Activated naive CD8-positive, alpha-beta T cell treated with anti-CD3 and anti-CD28 coated beads, Interleukin-2, amount 50 U/mL, for 16 hours (primary cell): ENCODE results near the gene MEGF11.

ENCODE experiments used
- DNase-seq: peaks from one replicate; pipeline ENCODE4 v3.0.0-alpha.2; 2020; ENCODE audit warnings: low read depth, low spot score

MEGF11 gene

DNA sequence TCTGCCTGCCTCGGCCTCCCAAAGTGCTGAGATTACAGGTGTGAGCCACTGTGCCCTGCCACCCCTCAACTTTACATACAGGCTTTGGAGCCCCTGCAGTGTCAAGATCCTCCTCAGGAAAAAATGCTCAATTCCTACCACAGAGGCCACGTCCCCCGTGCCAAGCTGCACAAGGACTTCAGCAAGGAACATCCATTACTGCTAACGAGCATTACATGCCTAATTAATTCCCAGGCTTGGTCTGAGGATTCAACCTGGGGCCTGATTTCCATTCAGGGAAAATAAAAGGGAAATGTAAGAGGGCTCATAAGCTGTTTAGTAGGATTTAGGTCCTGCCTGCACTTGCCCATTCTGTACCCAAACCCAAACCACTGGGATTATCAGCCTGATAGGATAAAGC lies 222.9 kb downstream of the MEGF11 start:
- DNase-seq: no peak

DNA sequence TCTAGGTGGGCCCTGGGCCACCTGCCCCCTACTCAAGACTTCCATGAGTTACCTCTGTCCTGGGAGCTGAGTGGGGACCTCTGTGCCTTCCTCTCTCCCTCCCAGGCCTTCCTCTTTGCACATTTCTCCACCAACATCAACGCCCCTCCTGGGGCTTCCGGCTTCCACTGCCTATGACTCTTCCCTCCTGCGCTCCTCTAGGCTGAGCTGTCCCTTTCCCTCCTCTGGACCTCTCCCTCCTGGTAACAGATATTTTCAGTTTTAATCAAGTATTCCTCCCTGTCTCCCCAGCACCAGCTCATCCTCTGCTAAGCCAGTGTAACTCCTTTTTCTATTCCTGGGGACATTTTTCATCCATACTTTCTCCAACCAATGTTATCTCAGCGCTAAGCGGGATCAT lies 223.9 kb downstream of the MEGF11 start:
- DNase-seq: no peak

DNA sequence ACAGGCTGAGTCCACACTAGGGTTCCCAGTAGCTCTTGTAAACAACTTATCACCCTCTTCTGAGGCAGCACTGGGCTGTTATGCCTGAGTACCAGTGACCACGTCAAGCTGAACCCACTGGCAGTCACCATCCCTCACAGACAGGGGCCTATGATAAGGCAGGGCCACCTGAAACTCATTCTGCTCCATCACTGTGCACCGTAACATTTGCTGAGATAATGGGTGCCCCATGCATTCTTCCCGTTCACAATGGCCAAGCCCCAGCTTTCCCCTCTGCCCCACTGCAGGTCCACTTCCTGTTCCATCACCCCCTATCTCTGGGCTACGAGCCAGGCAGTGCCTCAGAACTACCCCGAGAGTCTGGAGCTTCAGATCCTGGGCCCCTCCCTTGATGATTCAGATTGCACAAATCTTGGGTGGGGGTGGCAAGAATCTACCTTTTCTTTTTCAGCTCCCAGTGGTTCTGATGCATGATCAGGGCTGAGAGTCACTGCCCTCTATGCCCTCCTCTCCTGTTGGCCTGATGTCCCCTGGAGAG lies 226.2 kb downstream of the MEGF11 start:
- DNase-seq: no peak

DNA sequence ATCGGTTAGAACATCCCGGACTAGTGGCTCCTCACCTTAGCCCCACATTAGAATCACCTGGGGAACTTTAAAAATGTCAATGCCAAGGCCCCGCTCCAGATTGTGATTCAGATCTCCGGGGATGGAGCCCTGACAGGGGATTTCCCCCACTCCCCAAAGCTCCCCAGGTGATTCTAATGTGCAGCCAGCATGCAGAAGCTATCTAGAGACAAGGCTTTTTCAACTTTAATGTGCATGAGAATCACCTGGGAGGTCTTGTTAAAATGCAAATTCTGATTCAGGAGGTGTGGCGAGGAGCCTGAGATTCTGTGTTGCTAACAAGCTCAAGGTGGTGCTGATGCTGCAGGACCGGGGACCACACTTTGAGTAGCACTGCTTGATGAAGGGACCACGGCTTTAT lies 227.6 kb downstream of the MEGF11 start:
- DNase-seq: no peak

DNA sequence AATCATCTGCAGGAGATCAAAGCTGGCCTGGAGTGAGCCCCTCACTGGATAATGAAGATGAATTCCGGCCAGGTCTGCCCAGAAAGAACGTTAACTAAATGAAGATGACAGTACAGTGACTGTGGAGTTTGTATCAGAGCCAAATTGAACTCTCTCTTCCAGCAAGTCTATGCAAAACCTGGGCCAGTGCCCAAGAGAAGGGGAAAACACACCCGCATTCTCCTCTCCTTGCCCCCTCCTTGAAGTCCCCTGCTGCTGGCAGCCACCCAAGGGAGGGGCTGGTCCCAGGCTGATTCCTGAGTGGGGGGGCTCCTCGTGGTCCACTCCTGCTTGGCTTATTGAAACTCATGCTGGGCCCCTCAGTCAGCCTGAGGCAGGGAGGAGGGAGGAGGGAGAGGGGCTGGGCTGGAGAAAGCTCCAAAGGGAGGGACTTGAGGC lies 228.5 kb downstream of the MEGF11 start:
- DNase-seq: no peak

DNA sequence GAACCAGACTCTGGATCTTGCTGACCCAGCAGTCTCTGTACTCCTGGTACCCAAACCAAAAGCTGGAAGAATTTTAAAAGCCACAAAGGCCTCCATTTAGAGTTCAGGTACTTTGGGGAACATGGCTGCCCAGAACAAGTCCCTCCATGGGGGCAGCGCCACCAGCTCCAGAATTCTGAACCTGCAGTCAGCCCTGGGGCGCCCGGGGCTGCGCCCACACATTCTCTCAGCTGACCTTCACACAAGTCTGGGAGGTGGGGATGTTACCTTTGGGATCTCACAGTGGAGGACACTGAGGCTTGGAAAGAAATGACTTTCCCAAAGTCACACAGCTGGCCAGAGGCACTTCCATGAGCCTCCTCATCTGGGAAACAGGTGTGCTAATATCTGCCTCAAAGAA lies 229.4 kb downstream of the MEGF11 start:
- DNase-seq: no peak

DNA sequence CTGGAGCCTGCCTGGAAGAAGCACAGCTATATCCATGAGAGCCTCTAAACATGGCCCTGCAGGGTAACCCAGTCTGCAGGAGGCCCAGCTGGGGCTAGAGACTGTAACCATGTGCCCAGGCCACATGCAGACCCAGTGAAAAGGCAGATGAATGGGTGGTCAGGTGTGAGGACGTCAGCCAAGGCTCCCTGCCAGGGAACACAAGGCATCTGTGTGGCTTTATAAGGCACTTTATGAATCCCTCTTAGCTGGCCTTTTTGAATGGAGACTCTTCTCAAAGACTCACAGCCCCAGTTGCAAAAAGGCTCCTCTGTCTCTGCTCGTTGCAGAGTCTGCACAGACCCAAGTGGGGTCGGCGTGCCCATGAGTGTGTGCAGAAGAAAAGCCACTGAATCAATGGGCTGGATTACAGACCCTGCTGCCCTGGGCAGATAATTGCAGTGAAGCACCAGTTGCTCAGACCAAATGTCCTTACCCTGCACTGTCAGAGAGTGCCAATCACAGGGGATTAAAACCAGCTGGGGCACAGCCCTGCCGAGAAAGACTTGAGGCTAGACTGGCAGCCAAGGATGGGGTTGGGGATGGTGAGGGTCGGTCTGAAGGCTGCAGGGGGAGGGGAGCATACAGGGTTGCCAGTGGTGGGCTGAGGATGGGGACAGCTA lies 230.1 kb downstream of the MEGF11 start:
- no peak for DNase-seq

DNA sequence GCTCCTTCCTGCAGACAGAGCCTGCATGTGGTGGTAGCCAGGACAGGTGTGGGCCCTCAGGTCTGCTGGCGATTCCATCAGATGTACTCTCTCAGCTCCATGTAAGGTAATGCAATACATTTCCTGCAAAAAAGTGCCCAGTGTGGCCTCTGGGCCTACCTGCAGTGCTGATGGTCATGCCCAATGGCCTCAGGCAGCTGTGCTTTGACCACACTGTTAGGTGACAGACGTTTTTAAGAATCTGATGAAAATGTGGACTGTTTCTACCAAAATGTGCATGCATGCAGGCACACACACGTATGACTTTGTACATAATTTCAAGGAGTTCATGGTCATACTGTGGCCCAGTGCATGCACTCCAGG lies 231.4 kb downstream of the MEGF11 start:
- no peak for DNase-seq

DNA sequence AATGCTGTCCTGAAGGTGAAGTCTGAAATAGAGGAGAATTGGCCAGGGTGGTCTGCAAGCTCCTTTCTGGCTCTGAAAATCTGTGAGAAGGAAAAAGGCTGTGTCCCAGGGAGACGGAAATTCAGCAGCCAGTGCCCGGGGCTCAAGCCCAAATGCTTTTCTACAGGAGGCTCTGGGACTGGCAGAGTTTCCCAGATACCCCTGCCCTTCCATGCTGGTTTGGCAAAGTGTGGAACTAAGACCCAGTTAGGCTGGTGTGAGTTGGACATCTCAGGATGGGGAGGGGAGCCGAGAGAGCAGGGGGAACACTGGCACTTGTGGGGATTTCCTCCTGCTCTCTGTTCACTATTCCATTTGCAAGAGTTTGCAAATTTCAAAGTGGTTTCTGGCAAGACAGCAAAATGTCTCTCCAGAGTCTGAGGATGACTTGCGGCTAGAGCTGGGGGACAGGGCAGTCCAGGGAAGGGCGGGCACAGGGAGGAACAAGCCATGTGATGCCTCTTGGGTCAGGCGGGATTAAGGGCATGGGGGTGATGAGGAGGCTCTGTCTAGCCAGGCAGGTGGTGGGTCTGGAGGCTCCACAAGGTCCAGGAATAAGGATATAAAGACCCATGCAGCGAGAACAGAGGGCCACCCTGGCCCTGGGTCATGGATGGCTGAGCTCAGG lies 231.9 kb downstream of the MEGF11 start:
- DNase-seq: no peak

DNA sequence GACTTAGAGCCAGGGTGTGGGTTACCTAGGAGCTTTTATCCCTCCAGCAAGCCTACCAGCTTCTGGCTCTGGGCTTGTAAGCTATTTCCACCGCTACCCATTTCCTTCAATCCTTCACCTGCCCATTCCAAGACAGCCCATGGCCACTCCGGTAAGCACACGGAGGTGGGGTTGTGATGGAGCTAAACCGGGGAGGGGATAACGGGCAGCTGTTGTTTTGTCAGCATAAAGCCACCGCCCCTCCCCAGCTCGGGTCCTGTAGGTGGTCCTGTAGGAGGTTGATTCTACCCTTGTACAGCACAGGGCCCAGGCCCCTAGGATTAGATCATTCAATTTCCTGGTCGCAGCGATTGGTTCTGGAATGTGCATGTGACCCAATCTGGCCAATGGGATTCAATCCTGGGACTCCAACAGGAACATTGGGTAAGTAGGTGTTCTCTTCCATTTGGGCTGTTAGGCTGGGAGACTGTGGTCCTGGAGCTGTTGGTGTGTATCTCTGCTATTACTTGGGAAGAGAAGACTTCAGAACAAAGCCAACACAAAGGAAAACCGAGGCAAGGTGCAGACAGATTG lies 233.6 kb downstream of the MEGF11 start:
- no peak for DNase-seq

DNA sequence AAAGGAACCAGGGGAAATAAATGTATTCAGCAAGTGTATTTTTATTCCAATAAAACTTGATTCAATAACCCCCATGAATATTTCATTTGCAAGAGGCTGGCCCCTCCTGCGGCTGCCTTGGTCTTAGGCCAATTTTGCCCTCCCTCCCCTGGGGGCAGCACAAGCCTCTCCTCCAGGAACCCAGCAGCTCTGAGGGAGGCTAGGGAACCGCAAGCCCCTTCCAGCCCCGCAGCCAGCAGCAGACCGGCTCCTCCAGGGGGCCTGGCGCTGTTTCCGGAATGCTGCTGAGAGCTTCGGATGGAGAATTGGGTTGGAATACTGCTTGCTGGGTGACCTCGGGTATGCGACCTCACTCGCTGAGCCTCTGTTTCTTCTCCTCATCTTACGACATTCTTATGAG lies 234.2 kb downstream of the MEGF11 start:
- DNase-seq: no peak

DNA sequence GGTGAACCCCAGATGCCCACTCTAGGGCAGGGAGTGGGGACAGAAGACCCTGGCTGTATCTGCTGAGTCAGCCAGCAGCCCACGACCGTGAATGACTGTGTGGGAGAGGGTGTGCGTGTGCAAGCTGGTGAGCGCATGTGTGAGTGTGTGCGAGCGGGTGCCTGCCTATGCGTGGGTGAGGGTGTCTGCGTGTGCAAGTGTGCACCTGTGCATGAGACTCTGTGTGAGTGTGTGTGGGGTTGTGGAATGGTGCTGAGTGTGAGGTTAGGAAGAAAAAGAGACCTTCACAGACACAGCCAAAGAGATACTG lies 235.1 kb downstream of the MEGF11 start:
- no peak for DNase-seq

DNA sequence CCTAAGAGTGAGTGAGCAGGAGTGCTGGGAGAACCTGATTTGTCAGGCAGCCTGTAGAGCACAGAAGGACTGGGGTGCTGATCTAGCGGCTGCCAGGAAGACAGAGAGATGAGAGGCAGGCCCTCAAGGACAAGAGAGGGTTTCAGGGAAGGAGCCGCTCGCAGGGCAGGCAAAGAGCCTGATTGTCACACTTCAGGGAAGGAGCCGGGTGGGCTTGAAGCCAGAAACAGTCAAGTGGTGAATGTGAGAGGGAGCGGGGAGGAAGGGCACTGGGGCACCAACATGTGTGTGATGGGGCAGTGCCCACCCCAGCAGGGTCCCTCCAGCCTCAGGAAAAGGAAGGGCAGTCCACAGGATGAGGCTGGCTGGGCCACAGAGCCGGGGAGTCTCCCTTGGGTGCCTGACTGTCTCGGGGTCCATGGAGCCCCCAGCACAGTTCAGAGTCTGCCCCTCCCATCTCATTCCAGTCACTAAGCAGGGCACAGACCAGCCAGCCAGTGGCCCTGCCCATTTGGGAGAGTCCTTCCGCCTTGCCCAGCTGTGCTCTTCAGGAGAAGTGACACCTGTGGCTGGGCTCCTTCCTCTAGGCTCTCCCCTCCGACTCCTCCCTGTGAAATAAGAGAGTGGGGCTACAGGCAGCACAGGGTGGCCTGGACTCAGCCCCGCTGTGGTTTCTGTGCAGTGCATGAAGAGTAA lies 235.6 kb downstream of the MEGF11 start:
- DNase-seq: no peak

DNA sequence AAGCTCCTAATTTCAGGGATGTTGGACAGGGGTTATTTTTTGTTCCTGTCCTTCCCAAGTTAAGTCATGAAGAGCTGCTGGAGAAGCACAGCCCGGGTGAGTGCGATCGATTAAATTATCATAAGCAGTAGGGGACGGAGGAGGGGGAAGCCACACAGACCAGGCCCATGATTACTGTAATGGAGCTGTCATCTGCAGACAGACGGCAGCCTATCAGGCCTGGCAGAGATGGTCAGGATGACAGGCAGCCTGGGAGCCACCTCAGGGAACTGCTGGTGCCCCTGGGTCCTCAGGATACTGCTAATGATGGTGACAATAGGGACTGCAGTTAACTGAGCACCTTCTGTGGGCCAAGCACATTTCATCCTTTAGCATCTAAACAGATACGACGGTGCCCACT lies 236.6 kb downstream of the MEGF11 start:
- DNase-seq: no peak

DNA sequence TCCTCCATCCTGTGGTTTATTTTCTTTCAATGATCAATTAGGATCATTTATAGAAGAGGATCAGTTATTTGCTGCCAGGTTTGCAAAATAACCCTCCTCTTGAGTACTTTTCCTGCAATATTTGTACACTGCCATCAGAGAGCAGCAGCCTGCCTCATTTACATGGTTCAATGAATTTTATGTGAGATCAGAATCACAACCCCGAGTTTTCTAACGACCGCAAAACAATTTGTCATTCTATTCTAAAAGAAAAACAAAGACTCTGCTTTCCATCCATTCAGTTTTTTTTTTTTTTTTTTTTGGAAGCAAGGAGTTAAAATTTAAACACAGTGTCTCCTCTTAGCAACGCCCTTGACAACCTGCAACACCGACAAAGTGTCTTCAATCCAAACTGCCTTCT lies 237.4 kb downstream of the MEGF11 start:
- DNase-seq: no peak

DNA sequence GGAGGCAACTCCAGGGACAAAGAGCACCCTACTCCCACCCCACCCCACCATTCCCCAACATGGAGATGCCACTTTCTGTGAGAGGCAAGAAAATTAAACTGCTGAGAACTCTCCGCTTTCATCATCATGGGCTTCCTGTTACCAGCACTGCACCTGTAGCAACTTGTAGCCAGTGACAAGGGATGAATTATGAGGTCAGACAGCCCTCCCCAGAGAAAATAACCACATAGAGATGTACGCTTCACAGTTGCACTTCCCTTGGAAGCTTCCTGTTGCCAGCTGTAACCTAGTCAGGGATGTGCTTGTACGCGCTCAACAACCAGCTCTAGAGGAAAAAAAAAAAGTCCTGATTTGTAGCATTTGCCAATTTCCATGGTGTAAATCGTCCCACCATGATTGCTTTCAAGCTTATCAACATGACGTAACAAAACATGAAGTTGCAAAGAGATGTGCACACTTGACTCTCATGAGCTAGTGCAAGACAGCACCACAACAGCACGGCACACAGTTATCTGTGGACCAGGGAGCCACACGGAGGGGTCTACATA lies 238.8 kb downstream of the MEGF11 start:
- DNase-seq: no peak

DNA sequence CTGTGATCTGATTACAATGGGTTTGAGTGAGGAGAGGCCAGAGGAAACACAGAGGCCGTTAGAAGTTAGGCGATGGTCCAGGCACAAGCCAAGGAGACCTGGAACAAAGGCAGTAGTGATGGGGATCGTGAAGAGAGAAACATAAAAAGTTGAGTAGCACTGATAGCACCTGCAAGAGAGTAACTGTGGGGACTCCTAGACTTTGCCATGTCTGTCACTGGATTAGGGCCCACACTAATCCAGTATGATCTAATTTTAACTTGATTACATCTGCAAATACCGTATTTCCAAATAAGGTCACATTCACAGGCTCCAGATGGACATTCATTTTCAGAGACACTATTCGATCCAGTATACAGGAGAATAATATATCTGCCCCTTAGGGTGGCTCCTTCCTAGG lies 239.5 kb downstream of the MEGF11 start:
- no peak for DNase-seq

DNA sequence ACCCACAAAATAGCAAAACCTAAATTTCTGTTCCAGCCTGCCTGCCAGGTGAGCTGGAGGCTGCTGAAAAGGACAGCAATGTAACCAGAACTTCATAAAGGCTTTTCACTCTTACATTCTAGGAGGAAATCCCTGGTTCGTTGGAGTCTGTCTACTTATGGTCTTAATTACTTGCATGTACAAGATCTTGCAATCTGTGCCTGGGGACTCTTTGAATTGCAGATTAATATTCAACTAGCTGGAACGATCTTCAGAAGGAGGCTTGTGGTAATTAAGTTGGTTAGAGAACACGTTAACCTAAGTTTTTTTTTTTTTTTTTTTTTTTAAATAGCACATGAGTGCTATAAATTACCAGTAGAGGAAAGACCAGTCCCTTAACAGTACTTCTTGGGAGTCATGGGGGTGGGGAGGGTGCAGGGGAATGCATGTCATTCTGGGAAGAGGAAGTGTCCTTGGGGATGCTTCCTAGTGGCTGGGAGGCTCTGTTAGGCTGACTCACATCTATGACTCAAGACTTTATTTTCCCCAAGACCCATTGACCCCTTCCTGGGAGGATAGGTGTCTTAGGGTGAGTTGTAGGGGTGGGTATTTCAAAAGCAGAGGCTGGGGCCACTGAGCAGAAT lies 244.5 kb downstream of the MEGF11 start:
- no peak for DNase-seq

DNA sequence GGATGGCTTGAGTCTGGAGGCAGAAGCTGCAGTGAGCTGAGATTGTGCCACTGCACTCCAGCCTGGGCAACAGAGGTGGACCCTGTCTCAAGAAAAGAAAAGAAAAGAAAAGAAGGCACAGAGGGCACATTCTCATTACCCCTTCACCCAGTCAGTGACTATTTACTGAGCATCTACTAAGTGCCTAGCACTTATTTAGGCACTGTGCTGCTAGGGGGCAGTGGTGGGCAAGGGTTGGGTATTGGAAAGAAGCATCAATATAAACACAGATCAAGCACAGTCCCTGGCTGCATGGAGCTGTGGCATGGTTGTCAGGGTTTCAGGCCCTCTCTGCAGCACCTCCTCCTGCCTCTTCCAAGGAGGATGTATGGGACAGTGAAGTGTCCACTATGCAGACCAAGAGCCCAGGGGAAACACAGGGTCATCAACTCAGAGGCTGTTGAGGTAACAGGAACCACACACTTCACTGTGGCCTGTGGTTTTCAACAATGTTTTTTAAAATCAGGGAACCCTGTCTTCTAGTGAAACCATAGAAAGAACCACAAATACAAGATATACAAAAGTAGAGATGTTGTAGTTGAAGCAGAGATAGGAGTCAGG lies 245.8 kb downstream of the MEGF11 start:
- no peak for DNase-seq

DNA sequence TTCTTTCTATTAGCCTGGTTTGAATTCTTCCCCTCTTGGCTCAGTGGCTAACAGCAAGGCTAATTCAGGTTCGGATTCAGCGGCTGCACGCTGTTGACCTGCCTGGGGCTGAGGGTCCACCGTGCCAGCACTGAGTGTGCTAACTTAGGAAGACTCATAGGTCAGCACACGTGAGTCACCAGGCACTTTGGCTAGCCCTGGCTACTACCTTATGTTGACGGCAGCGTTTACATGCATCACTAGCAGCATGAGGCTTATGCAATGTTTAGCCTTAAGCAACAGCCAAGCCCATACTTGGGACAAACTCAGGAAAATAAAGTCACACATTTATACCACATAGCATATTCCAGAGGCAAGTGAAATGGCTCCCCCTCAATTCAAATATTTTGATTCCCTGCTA lies 246.6 kb downstream of the MEGF11 start:
- DNase-seq: no peak

DNA sequence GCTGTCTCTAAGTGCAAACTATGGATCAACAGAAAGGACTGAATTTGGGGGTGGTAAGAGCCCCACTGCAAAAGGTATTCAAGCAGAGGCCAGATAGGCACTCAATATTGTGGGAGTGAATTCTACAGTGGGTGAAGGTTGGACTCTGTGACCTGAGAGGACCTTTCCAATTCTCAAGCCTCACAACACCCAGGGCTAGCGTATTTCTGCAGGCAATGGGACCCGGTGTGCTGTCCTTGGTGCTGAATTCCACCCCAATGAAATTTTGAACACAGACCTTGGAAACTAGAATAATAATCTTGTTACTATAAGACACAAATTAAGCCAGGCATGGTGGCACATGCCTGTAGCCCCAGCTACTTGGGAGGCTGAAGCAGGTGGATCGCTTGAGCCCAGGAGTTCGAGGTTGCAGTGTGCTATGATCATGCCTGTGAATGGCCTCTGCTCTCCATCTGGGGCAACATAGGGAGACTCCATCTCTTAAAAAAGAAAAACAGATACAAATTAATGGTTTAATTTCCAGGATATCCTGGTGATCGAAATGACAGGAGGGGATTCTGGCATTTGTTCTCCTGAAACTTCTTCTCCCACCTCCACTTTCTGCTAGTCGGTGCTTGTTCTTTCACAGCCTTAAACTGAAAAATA lies 248.8 kb downstream of the MEGF11 start:
- DNase-seq: no peak
